ENCODE measurements around the gene SF3A2.

- TF ChIP-seq CTCF (IDR thresholded peaks at IDR 0.05 in 8 of 11, conservative IDR thresholded peaks at IDR 0.05 in 3 of 11) (no peak), POLR2A (IDR thresholded peaks at IDR 0.05) (no peak)
Measured at GRCh38 chr19:2237051-2237868, 636 bp downstream of the SF3A2 start.
